Measurements from ENCODE around the gene RAD51B.

Gene RAD51B

DNA sequence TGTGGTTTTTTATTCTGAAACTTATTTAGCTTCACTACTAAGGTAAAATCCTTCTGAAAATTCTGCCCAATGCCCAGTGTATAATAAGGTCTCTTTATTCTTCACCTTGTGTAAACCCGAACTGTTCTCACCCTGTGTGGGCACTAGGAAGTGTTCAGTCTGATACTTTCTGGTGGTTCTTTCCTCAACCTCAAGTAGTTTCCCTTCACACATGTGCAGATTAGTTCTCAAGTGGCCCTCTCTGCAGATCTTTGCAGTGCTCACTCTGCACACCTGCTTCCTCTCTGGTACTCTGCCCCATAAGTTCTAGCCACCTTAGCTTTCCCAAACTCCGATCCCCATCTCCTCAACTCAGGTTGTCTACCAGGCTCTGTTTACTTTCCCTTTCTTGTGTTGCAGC is 61.6 kb downstream of the RAD51B start:
- TF ChIP-seq, protein P1, sequence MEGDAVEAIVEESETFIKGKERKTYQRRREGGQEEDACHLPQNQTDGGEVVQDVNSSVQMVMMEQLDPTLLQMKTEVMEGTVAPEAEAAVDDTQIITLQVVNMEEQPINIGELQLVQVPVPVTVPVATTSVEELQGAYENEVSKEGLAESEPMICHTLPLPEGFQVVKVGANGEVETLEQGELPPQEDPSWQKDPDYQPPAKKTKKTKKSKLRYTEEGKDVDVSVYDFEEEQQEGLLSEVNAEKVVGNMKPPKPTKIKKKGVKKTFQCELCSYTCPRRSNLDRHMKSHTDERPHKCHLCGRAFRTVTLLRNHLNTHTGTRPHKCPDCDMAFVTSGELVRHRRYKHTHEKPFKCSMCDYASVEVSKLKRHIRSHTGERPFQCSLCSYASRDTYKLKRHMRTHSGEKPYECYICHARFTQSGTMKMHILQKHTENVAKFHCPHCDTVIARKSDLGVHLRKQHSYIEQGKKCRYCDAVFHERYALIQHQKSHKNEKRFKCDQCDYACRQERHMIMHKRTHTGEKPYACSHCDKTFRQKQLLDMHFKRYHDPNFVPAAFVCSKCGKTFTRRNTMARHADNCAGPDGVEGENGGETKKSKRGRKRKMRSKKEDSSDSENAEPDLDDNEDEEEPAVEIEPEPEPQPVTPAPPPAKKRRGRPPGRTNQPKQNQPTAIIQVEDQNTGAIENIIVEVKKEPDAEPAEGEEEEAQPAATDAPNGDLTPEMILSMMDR (IDR thresholded peaks at IDR 0.05; ENCODE audit: low read depth, low read length) = no peak
- H3K4me3 ChIP-seq (ENCODE audit: low read depth, low read length) = no peak overlapping the region

DNA sequence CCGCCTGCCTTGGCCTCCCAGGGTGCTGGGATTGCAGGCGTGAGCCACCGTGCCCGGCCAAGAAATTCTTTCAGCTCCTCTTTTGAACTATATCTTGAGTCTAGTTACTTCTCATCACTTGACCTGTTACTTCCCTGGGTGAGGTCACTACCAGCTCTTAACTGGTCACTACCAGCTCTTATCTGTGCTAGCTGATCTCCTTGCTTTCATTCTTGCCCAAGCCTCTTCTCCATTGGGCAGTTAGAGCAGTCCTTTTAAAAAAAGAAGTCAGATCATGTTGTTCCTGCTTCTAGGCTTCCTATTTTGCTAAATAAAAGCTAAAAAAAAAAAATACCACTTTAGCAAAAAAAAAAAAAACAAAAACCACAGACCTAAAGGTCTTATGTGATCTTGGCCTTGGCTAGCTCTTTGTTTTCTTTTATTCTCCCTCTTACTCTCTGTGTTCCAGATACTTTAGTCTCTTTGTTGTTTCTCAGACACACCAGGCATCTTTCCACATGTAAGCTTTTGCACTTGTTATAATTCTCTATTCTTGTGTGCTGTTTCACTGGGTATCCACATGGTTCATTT is 63.5 kb downstream of the RAD51B start:
- H3K4me3 ChIP-seq (ENCODE audit: low read depth, low read length) = no peak overlapping the region
- TF ChIP-seq, protein P1 (IDR thresholded peaks at IDR 0.05; ENCODE audit: low read depth, low read length) = no peak

DNA sequence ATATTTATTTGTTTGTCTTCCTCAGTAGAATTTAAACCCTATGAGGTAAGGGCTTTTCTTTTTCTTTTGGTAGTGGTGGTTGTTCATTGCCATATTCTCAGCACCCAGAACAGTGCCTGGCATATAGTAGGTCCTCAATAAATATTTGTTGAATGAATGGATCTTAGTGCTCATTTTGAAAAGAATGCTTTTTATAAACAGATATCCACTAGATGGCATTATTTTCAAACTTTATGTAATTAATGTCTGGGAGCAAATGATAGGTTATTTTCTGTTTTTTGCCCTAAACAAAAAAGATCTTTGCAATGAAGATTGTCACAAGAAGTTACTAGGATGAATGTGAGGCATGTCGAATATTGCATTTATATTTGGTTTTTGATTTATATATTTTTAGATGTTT is 64.1 kb downstream of the RAD51B start:
- TF ChIP-seq, protein P1 (IDR thresholded peaks at IDR 0.05; ENCODE audit: low read depth, low read length) = no peak
- no peak overlapping the region for H3K4me3 ChIP-seq (ENCODE audit: low read depth, low read length)

DNA sequence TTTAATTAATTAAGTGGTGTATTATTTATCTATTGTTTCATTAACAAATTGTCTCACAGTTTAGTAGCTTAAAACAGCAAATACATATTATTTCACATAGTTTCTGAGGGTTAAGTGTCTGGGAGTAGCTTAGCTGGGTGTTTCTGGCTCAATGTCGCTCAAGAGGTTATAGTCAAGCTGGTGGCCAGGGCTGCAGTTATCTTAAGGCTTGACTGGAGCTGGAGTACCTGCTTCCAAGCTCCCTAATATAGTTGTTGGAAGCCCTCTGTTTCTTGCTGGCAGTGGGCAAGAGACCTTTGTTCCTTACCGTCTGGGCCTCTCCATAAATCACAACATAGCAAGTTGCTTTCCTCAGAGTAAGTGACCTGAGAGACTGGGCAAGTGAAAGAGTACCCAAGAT is 66.6 kb downstream of the RAD51B start:
- TF ChIP-seq, protein P1 (IDR thresholded peaks at IDR 0.05; ENCODE audit: low read depth, low read length) = no peak
- H3K4me3 ChIP-seq (ENCODE audit: low read depth, low read length) = no peak overlapping the region

DNA sequence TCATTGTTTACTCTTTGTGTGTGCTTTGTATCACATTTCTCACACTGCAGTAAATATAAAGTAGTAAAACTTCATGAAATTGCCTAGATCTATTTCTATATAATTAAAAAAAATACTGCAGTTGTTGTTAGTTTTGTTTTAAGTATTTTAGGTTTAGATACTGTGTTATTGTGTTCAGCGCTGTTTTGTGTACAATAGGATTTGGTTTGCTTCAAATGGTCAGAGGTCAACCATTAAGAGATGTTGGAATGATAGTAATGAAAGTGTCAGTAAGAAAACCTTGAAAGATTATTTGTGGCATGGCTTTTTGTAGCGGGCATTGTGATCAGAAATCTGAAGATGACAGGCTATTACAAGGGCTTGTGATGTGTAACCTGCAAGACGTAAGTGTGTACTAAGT is 67.9 kb downstream of the RAD51B start:
- TF ChIP-seq, protein P1 (IDR thresholded peaks at IDR 0.05; ENCODE audit: low read depth, low read length) = no peak
- H3K4me3 ChIP-seq (ENCODE audit: low read depth, low read length) = no peak overlapping the region

DNA sequence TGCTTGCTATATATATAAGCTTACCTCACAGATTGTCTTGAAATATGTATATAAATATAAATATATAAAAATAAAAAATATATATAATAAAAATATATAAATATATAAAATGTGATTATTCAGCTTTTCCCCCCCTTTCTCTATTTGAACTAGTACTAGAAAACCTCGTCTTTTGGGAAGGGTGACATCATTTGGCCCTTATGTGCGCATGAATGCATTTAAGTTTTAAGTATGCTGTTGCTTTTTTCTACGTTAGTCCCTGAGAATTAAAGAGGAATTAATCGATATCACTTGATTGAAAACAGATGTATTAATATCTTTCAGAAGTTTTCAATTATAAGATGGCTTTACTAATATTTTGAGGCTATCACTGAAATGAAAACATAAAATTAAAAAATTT is 69.9 kb downstream of the RAD51B start:
- no peak overlapping the region for H3K4me3 ChIP-seq (ENCODE audit: low read depth, low read length)
- TF ChIP-seq, protein P1 (IDR thresholded peaks at IDR 0.05; ENCODE audit: low read depth, low read length) = no peak

DNA sequence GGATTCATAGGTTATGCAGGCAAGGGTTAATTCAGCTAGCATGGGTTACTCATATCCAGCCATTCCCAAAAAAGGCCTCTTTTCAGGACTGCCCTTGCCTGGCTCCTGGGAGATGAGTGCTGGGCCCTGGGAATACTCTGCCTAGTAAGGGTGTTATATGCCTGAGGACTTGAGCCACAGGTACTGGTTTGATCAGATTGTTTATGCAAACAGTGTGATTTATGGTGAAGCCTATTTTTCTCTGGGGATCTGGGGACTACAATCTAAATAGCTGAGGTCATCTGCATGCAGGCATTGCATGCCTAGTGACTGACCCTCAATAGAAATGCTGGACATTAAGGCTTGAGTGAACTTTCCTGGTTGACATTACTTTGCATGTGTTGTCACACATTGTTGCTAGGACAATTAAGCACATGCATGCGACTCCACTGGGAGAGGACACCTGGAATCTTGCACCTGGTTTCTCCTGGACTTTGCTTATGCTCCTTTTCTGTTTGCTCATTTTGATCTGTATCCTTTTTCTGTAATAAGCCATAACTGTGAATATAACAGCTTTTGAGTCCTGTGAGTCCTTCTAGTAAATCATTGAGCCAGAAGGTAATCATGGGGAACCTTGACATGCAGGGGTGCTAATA is 73.0 kb downstream of the RAD51B start:
- TF ChIP-seq, protein P1 (IDR thresholded peaks at IDR 0.05; ENCODE audit: low read depth, low read length) = no peak
- H3K4me3 ChIP-seq (ENCODE audit: low read depth, low read length) = no peak overlapping the region
